ENCODE measurements around the gene SPINK4. TPM values are rescaled to one million over a fixed set of nuclear protein-coding genes. Genes with fewer than 3 reads are reported as not detected.
A peak's percentile ranks its signal among the peaks of the same experiment; 100 is the strongest.

Gene SPINK4
- total and polyA plus RNA-seq, 7 donors, result 0.34 TPM; not detected in 6

GRCh38 chr9:33291031-33291397, 51.0 kb downstream of the SPINK4 start:
- Histone ChIP-seq H3K36me3 (ENCODE audit: insufficient read depth in 1 of 2, low read depth in 1 of 2) (peaks cover 4 to 43% of the 10 kb centered on the region in 2 donors), H3K27ac (peak overlapping the region; percentile 99), H3K9me3 (no peaks in the 10 kb centered on the region), H3K4me1 (peaks cover 60% of the 10 kb centered on the region), H3K27me3 (ENCODE audit: insufficient read depth in 3 of 3, low read length in 2 of 3) (no peaks in the 10 kb centered on the region), H3K4me3 (peak overlapping the region; percentile 83)
- intact Hi-C loops (cut with DNase I), result loop anchor here (5.0 kb wide), 2 partner anchors 36 to 181 kb away; partner anchors contain the start of gene NOL6 (in 1 of the 2)
- WGBS, 3 donors, result 10 to 18% (median 17%) methylated on average over 7 of the region's 7 CpGs
- TF ChIP-seq CTCF (IDR thresholded peaks at IDR 0.05), result no peak
- ATAC-seq (no peak), DNase-seq (no peak)

GRCh38 chr9:33291901-33292300, 51.9 kb downstream of the SPINK4 start:
- TF ChIP-seq CTCF (IDR thresholded peaks at IDR 0.05), result no peak
- no peaks in the 10 kb centered on the region for H3K9me3 ChIP-seq
- peak overlapping the region; percentile 83 for H3K4me3 ChIP-seq
- H3K4me1 ChIP-seq, result peaks cover 65% of the 10 kb centered on the region
- H3K36me3 ChIP-seq (ENCODE audit: insufficient read depth in 1 of 2, low read depth in 1 of 2), result peaks cover 4 to 47% of the 10 kb centered on the region in 2 donors
- H3K27ac ChIP-seq, result peak overlapping the region; percentile 99
- H3K27me3 ChIP-seq (ENCODE audit: insufficient read depth in 3 of 3, low read length in 2 of 3), result no peaks in the 10 kb centered on the region
- intact Hi-C loops (cut with DNase I), result loop anchor here (5.0 kb wide), 2 partner anchors 35 to 180 kb away; partner anchors contain the start of gene NOL6 (in 1 of the 2)
- 78 to 90% (median 87%) methylated on average over 5 of the region's 5 CpGs for WGBS, 3 donors
- ATAC-seq (no peak), DNase-seq (no peak)

- H3K4me3 ChIP-seq, result peak overlapping the region; percentile 9
- no peaks in the 10 kb centered on the region for H3K27me3 ChIP-seq (ENCODE audit: insufficient read depth in 3 of 3, low read length in 2 of 3)
- peaks cover 74% of the 10 kb centered on the region for H3K4me1 ChIP-seq
- TF ChIP-seq CTCF (IDR thresholded peaks at IDR 0.05), result no peak
- H3K9me3 ChIP-seq, result no peaks in the 10 kb centered on the region
- peaks cover 10 to 66% of the 10 kb centered on the region in 2 donors for H3K36me3 ChIP-seq (ENCODE audit: insufficient read depth in 1 of 2, low read depth in 1 of 2)
- H3K27ac ChIP-seq, result peak overlapping the region; percentile 99
- intact Hi-C loops (cut with DNase I), result loop anchor here (5.0 kb wide), 2 partner anchors 34 to 179 kb away; partner anchors contain the start of gene NOL6 (in 1 of the 2)
- 59 to 85% (median 66%) methylated on average over 2 of the region's 2 CpGs for WGBS, 3 donors
- no peak for DNase-seq
- ATAC-seq, result no peak
These were observed 53.8 kb downstream of the SPINK4 start for GRCh38 chr9:33293782-33294181.

GRCh38 chr9:33294670-33295432, 54.9 kb downstream of the SPINK4 start:
- intact Hi-C loops (cut with DNase I), result loop anchor here (5.0 kb wide), 2 partner anchors 32 to 177 kb away; partner anchors contain the start of gene NOL6 (in 1 of the 2)
- H3K9me3 ChIP-seq, result no peaks in the 10 kb centered on the region
- 79 to 86% (median 82%) methylated on average over 12 of the region's 12 CpGs for WGBS, 3 donors
- no peaks in the 10 kb centered on the region for H3K27me3 ChIP-seq (ENCODE audit: insufficient read depth in 3 of 3, low read length in 2 of 3)
- H3K36me3 ChIP-seq (ENCODE audit: insufficient read depth in 1 of 2, low read depth in 1 of 2), result peaks cover 13 to 76% of the 10 kb centered on the region in 2 donors
- no peak for DNase-seq
- H3K4me3 ChIP-seq, result peak overlapping the region; percentile 2
- no peak overlapping the region for H3K27ac ChIP-seq
- H3K4me1 ChIP-seq, result peaks cover 84% of the 10 kb centered on the region
- no peak for TF ChIP-seq CTCF (IDR thresholded peaks at IDR 0.05)
- no peak for ATAC-seq
